Prostate gland (tissue), 2 donors: Measurements from ENCODE around the gene KIF26B. TPM values are rescaled to one million over a fixed set of nuclear protein-coding genes. Genes with fewer than 3 reads are reported as not detected.

Experiments
- DNase-seq: peaks from one replicate; pipeline ENCODE4 v3.0.0-alpha.2; 2019; ENCODE audit warnings: low spot score
- H3K27ac ChIP-seq, 2 donors: fragments of 200-600 bp; sonication (generic); 2 replicates each; pipeline ENCODE4 v1.5.1; 2017 to 2019
- H3K27me3 ChIP-seq: fragments of 200-600 bp; sonication (generic); replicated peaks from 2 replicates; pipeline ENCODE4 v1.5.1; 2019; ENCODE audit not compliant: insufficient read depth
- H3K36me3 ChIP-seq, 2 donors: fragments of 200-600 bp; sonication (generic); 1 replicate in 1 of 2; 2 replicates in 1 of 2; pipeline versions ENCODE4 v1.5.1 to v1.8.1; 2017 to 2019
- H3K4me1 ChIP-seq: fragments of 200-600 bp; sonication (generic); replicated peaks from 2 replicates; pipeline ENCODE4 v1.5.1; 2019
- H3K4me3 ChIP-seq, 2 donors: fragments of 200-600 bp; sonication (generic); 2 replicates each; pipeline ENCODE4 v1.5.1; 2017 to 2019
- H3K9me3 ChIP-seq: fragments of 200-600 bp; sonication (generic); 2 replicates; pipeline ENCODE4 v1.5.1; 2017
- POLR2A ChIP-seq: fragments of 450-650 bp; IDR thresholded peaks from one replicate; pipeline ENCODE4 v1.6.1; 2016; ENCODE audit warnings: antibody characterized with exemption, mild to moderate bottlenecking
- POLR2AphosphoS5 ChIP-seq: sonication (generic); formaldehyde crosslinking; IDR thresholded peaks from one replicate; pipeline ENCODE4 v1.6.1; 2017; ENCODE audit warnings: antibody characterized with exemption
- WGBS: methylation state at CpG from one replicate; pipeline ENCODE4 v1.1.5; 2018; 5-methylcytosine and 5-hydroxymethylcytosine counted together
- intact Hi-C: fragments of 100-400 bp; cut with DNase I; formaldehyde crosslinking; loops from one replicate; pipeline ENCODE4 v1.14.2; 2022
- total RNA-seq, 2 donors: library from RNA; depleted of rRNA; stranded (reverse); fragments of >200 nt; gene quantifications; one replicate each; pipeline ENCODE4 v1.1.0, GENCODE V29; 2016
- TF ChIP-seq, protein P1 (sequence below), 4 experiments: fragments of 200-600 bp in 2 of 4; fragments of 450-650 bp in 2 of 4; sonication (generic) in 2 of 4; IDR thresholded peaks; 1 replicate in 3 of 4; 2 replicates in 1 of 4; pipeline ENCODE4 v1.5.1; 2016 to 2019; ENCODE audit warnings: antibody characterized with exemption in 4 of 4, mild to moderate bottlenecking in 2 of 4, moderate library complexity in 2 of 4

KIF26B gene
- total RNA-seq, 2 donors from 2014 or later: 3.3 to 3.8 TPM

DNA sequence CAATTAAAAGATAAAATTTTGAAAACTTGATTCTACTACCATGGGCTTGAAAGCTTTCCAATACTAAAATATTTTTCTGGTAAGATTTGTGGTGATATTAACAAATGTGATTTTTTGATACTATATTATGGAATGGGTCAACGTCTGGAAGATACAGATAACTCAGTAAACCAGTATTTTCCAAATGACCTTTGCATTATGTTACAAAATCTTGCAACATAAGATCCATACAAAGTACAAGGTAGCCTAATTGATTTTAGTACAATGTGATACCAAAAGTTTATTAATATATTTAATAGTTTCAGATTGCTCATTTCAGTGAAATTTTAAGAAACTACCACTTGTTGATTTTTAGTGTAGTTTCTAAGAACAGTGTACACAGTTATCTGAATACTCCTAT, 236.2 kb downstream of the KIF26B start:
- intact Hi-C loops: no loop called here
- no peak for DNase-seq
- H3K9me3 ChIP-seq: no peaks in the 10 kb centered on the region
- no peaks in the 10 kb centered on the region for H3K4me1 ChIP-seq
- no peak for TF ChIP-seq POLR2A
- TF ChIP-seq, protein P1, sequence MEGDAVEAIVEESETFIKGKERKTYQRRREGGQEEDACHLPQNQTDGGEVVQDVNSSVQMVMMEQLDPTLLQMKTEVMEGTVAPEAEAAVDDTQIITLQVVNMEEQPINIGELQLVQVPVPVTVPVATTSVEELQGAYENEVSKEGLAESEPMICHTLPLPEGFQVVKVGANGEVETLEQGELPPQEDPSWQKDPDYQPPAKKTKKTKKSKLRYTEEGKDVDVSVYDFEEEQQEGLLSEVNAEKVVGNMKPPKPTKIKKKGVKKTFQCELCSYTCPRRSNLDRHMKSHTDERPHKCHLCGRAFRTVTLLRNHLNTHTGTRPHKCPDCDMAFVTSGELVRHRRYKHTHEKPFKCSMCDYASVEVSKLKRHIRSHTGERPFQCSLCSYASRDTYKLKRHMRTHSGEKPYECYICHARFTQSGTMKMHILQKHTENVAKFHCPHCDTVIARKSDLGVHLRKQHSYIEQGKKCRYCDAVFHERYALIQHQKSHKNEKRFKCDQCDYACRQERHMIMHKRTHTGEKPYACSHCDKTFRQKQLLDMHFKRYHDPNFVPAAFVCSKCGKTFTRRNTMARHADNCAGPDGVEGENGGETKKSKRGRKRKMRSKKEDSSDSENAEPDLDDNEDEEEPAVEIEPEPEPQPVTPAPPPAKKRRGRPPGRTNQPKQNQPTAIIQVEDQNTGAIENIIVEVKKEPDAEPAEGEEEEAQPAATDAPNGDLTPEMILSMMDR (IDR thresholded peaks at IDR 0.05): no peak
- no peak for TF ChIP-seq POLR2AphosphoS5
- H3K27me3 ChIP-seq: no peaks in the 10 kb centered on the region
- H3K36me3 ChIP-seq: no peaks in the 10 kb centered on the region
- no peak overlapping the region for H3K4me3 ChIP-seq
- H3K27ac ChIP-seq: no peak overlapping the region
- 92% methylated on average over 1 of the region's 1 CpG for WGBS

- no peak overlapping the region for H3K27ac ChIP-seq
- H3K27me3 ChIP-seq: no peaks in the 10 kb centered on the region
- 67% methylated on average over 3 of the region's 3 CpGs for WGBS
- no peaks in the 10 kb centered on the region for H3K4me1 ChIP-seq
- TF ChIP-seq POLR2AphosphoS5 (no peak), POLR2A (no peak)
- TF ChIP-seq, protein P1 (IDR thresholded peaks at IDR 0.05): no peak
- intact Hi-C loops: no loop called here
- DNase-seq: no peak
- no peak overlapping the region for H3K4me3 ChIP-seq
- H3K36me3 ChIP-seq: no peaks in the 10 kb centered on the region
- no peaks in the 10 kb centered on the region for H3K9me3 ChIP-seq
Observed at GRCh38 chr1:245393694-245394093, 238.9 kb downstream of the KIF26B start.

DNA sequence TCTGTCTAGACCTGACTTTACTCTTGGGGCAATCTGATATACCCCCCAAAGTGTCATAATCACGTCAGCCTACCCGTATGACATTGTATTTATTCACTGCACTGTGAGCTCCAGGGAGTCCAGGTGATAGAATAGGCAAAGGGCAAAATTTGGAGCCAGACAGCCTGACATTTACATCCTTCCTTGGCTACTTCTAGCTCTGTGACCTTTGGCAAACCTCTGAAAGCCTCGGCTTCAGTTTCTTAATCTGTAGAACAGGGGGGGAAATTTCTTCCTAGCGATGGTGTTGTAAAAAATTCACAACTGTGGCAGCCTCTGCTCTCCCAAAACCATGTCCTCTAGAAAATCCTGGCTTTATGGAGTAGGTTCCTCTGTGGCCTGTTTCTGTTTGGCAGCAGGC, 240.9 kb downstream of the KIF26B start:
- intact Hi-C loops: no loop called here
- WGBS: 44% methylated on average over 4 of the region's 4 CpGs
- TF ChIP-seq POLR2AphosphoS5 (no peak), POLR2A (no peak)
- TF ChIP-seq, protein P1 (IDR thresholded peaks at IDR 0.05): no peak
- Histone ChIP-seq H3K27me3 (no peaks in the 10 kb centered on the region), H3K27ac (no peak overlapping the region), H3K4me1 (no peaks in the 10 kb centered on the region), H3K36me3 (no peaks in the 10 kb centered on the region), H3K4me3 (no peak overlapping the region), H3K9me3 (no peaks in the 10 kb centered on the region)
- no peak for DNase-seq

- intact Hi-C loops: no loop called here
- no peaks in the 10 kb centered on the region for H3K4me1 ChIP-seq
- H3K27ac ChIP-seq: no peak overlapping the region
- no peaks in the 10 kb centered on the region for H3K36me3 ChIP-seq
- H3K4me3 ChIP-seq: no peak overlapping the region
- TF ChIP-seq, protein P1 (IDR thresholded peaks at IDR 0.05): no peak
- TF ChIP-seq POLR2AphosphoS5 (no peak), POLR2A (no peak)
- H3K9me3 ChIP-seq: no peaks in the 10 kb centered on the region
- H3K27me3 ChIP-seq: no peaks in the 10 kb centered on the region
- no peak for DNase-seq
- 81% methylated on average over 2 of the region's 2 CpGs for WGBS
Observed at GRCh38 chr1:245396615-245397014, 241.8 kb downstream of the KIF26B start.

DNA sequence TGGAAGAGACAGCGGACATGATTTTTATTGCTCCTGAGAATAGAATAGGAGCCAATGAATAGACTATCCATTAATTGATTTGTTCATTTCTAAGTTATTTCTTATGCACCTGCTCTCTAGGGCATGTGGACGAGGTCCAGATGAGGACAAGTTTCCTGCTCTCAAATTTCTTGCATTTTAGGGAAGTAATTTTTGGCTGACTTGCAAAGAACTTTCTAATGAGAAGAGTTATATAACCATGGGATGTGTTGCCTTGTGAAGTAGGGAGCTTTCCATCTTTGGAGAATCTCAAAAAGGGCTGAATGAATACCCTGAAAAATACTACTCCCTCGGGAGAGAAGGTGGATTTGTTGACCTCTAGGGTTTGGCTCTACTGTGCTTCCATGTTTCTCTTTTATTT, 243.0 kb downstream of the KIF26B start:
- 56% methylated on average over 3 of the region's 3 CpGs for WGBS
- intact Hi-C loops: no loop called here
- no peaks in the 10 kb centered on the region for H3K27me3 ChIP-seq

More for the DNA sequence above, 243.0 kb downstream of the KIF26B start:
- Histone ChIP-seq H3K36me3 (no peaks in the 10 kb centered on the region), H3K4me3 (no peak overlapping the region), H3K4me1 (no peaks in the 10 kb centered on the region), H3K27ac (no peak overlapping the region), H3K9me3 (no peaks in the 10 kb centered on the region)
- no peak for TF ChIP-seq POLR2A
- TF ChIP-seq, protein P1 (IDR thresholded peaks at IDR 0.05): no peak
- TF ChIP-seq POLR2AphosphoS5: no peak
- no peak for DNase-seq
